NCI-H2029 treated with DMSO at 0.1 percent for 48 hours (cell line): Measurements from ENCODE around the gene FEM1C.

ENCODE experiments used
- DNase-seq: peaks from one replicate; lab custom pipeline; 2025; lab: John Stamatoyannopoulos, UW

FEM1C gene

GRCh38 chr5:115557667-115558387, 13.3 kb upstream of the FEM1C start:
- peak; percentile 4 for DNase-seq

DNA sequence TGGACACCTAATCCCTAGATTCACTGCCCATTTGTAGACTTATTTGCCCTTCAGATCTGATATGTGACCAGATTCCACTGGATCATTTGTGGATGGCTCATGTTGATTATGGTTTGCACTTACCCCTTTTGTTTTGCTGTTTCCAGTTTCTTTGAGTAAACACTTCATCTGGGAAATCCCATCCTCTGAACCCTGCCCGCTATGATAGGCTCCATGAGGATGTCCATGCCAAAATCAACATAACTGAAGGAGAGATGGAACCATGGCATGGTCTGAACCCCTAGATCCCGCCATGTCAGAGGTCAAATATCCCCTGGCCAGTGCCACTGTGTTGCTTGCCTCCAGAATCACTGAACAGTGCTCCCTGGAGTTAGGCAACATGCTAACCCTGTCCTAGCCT, 11.7 kb upstream of the FEM1C start:
- peak; percentile 43 for DNase-seq

GRCh38 chr5:115555084-115555633, 10.6 kb upstream of the FEM1C start:
- no peak for DNase-seq

- DNase-seq, result no peak
Measured at GRCh38 chr5:115553082-115553481, 8.5 kb upstream of the FEM1C start.

- no peak for DNase-seq
Measured at GRCh38 chr5:115551415-115551814, 6.8 kb upstream of the FEM1C start.

DNA sequence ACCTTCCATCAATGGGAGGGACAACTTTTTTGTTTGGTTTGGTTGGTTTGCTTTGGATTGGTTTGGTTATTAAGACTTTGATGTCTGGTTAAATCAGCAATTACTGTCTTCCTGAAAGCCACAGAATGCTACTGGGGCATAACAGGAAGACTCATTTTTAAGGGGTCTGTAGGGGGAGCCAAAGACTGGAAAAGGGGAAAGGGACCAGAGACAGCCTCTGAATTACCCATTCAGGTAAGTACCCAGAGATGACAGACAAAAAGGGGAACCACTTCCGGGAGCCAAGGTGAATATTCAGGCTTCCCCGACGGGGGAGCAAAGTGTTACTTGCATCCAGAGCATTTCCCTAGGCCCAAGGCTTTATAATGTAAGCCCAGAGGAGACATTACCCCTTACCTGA, 4.6 kb upstream of the FEM1C start:
- no peak for DNase-seq

DNA sequence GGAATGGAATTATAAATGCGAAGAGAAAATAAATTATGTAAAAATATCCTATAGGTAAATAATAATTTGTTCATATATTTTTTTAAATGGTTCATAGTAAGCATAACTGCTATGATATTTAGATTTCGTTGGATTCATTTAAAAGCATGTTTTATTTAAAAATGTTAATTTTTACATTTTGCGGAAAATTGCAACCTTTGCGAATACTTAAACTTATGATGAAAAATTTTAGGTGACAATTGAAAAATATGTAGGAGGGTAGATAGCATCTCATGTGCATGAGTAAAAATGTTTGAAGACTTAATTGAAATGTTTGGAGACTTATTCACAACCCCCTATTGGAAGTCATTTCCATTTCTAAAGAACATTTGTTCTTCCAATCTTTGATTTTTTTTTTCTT, 4.1 kb upstream of the FEM1C start:
- DNase-seq, result no peak

DNA sequence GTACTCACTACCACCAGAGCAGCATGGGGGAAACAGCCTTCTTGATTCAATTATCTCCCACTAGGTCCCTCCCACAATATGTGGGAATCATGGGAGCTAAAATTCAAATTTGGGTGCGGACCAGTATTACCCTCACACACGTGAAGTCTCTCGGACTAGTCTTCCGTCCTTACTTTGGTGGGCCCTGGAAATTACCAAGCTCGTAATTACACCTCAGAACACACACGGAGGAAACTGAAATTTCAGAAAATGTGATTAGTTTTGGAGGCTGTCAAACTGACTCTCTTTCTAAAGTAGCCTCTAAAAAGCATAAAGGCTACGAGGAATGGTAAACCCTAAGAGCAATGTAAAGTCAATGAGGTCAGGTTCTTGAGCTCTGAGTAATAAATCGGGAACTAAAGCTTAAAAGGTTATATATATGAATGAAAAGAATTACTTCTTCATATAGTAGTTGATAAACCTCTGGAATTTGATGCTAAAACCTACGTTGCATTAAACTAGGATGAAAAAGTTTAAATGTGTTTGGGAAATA, 842 bp upstream of the FEM1C start:
- no peak for DNase-seq

DNA sequence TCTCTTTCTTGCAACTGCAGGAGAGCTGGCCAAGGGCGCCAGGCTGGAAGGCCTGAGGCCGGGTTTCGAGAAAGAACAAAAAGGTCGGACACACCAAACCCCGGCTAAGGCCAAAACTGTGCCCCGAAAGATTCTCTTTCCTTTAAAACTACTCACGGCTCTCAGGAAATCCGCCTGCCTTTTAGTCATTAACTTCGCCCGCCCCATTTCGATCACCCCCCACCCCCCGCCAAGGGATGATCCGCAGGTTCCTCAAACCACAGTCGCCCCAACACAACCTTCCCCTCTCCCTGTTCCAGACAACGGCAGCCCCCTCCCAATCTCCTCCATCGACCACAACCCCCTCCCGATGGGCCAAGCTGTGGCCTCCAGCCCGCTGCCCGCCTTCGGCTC, 536 bp downstream of the FEM1C start:
- DNase-seq, result no peak

DNA sequence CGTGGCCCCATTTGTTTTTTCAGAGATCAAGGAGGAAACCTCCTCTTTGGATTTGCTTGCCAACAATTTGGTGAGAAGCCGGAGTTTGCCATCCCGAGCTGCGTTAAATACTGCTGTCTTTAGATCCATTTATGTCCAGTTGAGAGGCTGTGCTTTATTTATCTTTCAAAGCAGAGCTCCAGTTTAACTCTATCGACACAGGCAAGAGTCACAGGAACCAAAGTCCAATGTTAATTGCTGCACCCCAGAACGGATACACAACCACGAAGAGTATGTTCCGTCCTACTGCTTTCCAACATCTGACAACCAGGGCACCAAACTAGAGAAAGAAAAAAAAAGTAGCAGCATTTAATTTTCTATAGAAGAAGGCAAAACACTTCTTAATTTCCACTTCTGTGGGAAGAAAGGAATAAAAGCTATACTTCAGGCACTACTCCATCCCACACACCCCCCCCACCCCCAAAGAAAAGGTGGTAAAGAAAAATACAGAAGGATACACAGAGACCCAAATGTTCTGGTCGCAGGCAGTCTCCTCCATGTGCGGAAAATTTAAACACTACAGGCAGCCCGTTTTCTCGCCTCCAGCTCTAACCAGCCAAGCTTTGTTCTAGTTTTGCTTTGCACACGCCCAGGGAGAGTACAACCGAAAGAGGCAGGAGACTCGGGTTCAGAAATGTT, 1.1 kb downstream of the FEM1C start:
- peak; percentile 43 for DNase-seq

GRCh38 chr5:115542651-115543364, 1.8 kb downstream of the FEM1C start:
- DNase-seq, result no peak

DNA sequence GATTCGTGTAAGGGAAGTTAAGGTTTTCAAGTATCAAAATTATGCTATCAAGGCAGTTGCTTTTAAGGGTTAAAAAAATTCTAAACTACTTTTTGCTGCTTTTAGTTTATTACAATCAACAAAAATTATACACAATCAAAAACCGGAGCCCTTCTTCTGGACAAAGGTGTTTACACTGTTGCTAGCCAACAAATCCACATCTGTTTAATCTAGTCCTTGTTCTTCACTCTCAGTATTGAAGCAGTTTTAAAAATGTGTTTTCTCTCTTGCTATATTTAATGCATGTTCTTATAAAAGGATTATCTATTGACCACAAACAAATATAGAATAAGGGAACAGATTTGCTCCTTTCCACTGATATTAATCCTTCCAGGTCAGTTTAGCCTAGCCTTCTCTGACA, 2.5 kb downstream of the FEM1C start:
- DNase-seq, result peak; percentile 13

DNA sequence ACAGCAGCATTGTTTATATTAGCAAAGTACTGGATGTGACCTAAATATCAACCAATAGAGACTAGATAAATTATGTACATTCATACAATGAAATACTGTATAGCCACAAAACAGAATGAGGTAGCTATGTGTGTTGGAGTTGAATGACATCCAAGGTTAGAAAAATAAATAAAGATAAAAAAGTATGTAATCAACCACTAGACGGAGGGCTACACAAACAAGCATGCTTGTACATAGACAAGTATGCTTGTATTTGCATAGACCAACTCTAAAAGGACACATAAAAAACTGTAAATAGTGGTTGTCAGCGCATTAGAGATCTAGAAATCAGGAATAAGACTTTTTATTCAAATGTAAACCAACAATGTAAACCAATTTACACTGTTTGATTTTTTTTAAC, 3.0 kb downstream of the FEM1C start:
- no peak for DNase-seq

- DNase-seq, result no peak
Measured at GRCh38 chr5:115535479-115536035, 9.0 kb downstream of the FEM1C start.

DNA sequence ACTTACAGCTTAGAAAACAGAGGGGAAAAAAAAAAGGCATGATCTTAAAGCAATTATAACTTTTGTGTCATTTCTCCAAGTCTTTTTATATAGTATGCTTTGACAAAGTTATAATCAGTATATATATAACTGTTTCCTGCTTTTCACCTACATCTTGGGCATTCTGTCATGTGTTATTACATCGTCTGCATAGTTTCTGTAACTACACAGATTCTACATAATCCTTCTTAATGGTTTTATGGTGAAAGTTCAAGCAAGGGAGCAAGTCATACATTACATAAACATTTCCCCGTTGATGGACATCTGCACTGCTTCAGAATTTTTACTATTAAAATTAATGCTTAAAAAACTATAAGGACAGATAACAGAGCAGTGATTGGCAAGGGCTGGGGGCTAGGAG, 12.1 kb downstream of the FEM1C start:
- DNase-seq, result no peak

DNA sequence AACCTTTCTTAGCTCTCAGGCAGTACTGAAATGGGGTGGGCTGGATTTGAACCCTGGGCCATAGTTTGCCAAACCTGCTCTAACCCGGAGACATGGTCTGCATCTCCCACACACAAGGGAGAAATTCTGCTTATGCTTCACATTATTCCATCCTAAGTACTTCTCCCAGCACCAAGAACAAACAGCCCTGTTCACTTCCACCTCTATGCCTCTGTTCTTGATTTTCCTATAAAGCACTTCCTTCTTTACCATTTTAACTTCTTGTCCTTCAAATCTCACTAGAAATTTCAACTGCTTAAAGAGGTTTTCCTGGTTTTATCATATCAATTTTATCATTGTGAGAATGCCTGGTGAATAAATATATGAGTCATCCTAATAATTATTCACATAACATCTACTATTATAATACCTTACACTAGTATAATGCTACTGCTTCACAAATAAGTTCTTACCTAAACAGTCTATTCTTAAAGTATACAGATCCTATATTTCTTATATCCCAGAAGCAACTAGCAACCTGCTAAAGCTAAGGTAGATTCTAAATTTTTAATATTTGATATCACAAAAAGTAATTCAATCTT, 12.7 kb downstream of the FEM1C start:
- no peak for DNase-seq

- DNase-seq, result no peak
Measured at GRCh38 chr5:115531380-115531779, 13.2 kb downstream of the FEM1C start.

GRCh38 chr5:115530426-115530825, 14.1 kb downstream of the FEM1C start:
- DNase-seq, result no peak

GRCh38 chr5:115526604-115527003, 18.0 kb downstream of the FEM1C start:
- DNase-seq, result no peak

DNA sequence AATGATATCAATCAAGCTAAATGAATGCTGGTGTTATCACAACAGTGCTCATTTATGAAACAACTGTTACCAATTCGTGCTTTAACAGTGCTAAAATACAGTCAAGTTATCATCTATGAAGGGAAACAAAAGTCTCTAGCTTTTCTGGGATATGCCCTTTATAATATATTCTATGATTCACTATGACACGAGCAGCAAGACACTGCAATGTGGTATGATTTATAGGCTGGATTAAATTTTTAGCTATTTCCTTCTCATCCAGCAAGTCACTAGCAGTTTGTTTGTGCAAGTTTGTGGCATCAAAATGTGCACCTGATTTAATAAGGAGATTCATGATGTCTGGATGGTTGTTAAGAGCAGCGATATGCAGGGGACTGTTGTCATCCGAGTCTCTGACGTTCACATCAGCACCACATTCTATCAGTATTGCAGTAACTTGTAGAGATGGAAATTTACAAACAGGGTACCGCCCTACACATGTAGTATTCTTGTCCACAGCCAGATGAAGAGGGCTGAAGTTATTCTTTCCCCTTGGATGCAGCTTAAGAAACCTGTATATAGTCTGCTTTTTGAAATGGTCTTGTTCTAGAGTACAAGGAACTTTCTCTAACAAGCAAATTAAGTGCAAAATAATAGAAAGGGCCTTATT, 20.3 kb downstream of the FEM1C start:
- DNase-seq, result no peak

- no peak for DNase-seq
Measured at GRCh38 chr5:115522832-115523403, 21.7 kb downstream of the FEM1C start.
